GM19239 (cell line): ENCODE measurements around the gene BICDL2.

Experiments used
- DNase-seq: peaks from one replicate; pipeline ENCODE4 v3.0.0; 2011; ENCODE audit warnings: low spot score; ENCODE audit not compliant: insufficient read length
- FAIRE-seq: peaks from 2 replicates; lab custom pipeline; 2011; peaks lifted over from hg19 to GRCh38; lab: Jason Lieb, UNC

BICDL2 gene

DNA sequence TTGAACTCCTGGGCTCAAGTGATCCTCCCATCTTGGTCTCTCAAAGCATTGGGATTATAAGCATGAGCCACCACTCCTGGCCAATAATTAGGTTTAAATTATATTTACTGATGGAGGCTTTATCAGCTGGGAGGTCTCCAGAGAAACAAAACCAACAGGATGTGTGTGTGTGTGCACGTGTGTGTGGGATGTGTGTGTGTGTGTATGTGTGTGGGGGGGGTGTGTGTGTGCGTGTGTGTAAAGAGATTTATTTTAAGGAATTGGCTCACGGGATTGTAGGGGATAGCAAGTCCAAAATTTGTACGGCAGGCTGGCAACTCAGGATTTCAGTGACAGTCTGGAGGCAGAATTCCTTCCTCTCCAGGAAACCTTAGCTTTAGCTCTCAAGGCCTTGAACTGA, 14.3 kb upstream of the BICDL2 start:
- FAIRE-seq, result no peak
- no peak for DNase-seq

DNA sequence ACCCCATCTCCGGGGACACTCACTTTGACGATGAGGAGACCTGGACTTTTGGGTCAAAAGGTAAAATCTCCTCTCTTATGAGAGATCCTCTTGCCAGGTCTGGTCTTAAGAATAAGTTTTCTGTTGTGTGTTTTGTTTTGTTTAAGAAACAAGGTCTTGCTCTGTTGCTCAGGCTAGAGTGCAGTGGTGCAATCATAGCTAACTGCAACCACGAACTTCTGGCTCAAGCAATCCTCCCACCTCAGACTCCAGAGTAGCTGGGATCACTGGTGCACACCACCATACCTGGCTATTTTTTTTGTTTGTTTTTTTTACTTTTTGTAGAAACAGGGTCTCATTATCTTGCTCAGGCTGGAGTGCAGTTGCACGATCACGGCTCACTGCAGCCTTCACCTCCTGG, 13.7 kb upstream of the BICDL2 start:
- FAIRE-seq (no peak), DNase-seq (no peak)

DNA sequence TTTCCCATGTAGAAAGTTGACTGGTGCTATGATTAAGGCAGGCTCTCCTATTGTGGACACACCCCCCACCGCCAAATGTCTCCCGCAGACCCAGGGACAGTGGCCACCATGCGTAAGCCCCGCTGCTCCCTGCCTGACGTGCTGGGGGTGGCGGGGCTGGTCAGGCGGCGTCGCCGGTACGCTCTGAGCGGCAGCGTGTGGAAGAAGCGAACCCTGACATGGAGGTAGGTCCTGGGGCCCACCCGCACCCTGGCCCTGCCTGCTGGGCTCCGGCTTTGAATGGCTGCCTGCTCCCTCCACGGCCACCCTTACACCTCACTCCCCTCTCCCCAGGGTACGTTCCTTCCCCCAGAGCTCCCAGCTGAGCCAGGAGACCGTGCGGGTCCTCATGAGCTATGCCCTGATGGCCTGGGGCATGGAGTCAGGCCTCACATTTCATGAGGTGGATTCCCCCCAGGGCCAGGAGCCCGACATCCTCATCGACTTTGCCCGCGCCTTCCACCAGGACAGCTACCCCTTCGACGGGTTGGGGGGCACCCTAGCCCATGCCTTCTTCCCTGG, 13.3 kb upstream of the BICDL2 start:
- DNase-seq, result no peak
- no peak for FAIRE-seq

DNA sequence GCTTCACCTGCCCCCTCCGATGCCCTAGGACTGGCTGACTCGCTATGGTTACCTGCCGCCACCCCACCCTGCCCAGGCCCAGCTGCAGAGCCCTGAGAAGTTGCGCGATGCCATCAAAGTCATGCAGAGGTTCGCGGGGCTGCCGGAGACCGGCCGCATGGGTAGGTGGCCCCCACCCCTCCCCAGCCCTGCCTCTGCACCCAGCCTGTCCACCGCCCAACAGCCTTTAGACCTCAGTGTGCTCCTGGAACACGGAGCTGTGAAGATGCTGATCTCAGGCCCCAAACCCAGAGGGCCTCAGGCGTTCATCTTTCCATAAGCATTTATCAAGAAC, 10.6 kb upstream of the BICDL2 start:
- DNase-seq, result no peak
- no peak for FAIRE-seq

DNA sequence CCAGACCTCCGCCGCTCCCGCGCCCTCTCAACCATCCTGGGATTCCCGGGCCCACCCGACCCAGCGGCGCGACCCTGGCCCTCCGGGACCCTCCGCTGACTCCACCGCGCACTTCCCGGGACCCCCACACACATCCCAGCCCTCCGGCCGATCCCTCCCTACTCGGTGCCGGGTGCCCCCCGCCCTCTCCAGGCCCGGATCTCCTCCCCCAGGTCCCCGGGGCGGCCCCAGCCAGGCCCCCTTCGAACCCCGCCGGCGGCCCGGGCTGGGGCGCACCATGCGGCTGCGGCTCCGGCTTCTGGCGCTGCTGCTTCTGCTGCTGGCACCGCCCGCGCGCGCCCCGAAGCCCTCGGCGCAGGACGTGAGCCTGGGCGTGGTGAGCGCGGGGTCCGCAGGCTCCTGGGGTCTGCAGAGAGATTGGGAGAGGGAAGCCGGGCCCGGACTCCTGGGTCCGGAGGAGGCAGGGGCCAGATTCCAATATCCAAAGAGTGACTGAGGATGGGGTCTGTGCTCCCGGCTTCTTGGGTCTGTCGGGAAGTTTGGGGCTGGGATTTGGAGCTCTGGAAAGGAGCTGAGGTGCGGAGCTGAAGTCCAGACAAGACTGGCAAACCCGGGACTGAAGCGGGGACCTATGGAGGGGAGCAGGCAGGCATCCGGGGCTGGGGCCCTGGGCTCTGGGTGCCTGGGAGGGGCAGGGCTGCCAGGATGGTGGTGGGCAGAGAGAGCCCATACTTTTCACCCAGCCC, 10.1 kb upstream of the BICDL2 start:
- DNase-seq, result no peak
- no peak for FAIRE-seq

DNA sequence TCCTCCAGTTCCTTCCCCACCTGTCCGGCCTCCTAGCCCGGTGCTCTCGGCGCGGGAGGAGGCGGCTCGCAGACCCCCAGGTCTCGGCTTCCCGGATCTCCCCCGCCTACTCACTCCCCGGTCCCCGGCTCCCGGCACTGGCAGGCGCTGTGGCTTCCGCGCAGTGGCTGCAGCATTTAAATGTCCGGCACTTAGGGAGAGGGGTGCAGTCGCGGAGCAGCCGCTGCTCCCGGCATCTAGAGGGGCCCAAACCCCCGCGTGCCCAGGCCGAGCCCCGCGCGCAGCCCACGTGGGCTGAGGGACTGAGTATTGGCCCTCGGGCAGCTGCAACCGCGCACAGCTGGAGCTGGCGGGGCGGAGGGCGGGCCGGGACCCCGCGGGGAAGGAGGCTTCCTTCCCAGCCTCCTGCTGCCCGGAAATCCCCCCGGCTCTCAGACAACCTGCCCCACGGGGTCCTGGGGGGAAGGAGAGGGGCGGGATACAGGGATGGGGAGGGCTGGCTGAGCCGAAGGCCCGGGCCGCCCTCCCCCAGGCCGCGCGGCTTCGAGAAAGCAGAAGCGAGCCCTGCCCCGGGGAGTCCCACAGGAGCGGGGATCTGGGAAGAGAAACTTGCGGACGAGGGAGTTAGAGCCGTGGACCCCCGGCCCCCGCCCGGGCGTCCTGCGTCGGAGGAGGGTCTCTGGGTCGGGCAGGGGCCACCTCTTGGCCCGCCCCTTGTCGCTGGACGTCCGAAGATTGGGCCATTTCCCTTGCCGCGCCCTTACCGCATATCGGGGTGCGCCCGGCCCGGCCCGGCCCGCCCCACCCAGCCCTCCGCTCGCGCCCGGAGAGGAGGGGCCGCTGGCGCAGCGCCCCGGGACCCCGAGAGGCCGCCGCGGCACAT, 9.3 kb upstream of the BICDL2 start, which contains the start of gene MMP25:
Gene MMP25 (plus strand): TSS at position 804 of the 883 bp plus-strand sequence. CDS start 357 bp downstream, outside the sequence.
- no peak for FAIRE-seq
- DNase-seq, result peak; percentile 61

DNA sequence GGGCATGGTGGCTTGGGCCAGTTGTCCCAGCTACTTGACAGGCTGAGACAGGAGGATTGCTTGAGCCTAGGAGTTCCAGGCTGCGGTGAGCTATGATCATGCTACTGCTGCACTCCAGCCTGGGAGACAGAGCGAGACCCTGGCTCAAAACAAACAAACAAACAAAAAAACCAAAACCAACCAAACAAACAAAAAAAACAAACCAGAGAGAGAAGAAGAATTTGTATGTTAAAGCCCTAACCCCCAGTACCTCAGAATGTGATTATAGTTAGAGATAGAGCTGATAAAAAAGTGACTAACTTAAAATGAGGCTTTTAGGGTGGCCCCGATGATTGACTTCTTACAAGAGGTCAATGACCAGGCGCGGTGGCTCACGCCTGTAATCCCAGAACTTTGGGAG, 8.0 kb upstream of the BICDL2 start:
- no peak for DNase-seq
- no peak for FAIRE-seq

DNA sequence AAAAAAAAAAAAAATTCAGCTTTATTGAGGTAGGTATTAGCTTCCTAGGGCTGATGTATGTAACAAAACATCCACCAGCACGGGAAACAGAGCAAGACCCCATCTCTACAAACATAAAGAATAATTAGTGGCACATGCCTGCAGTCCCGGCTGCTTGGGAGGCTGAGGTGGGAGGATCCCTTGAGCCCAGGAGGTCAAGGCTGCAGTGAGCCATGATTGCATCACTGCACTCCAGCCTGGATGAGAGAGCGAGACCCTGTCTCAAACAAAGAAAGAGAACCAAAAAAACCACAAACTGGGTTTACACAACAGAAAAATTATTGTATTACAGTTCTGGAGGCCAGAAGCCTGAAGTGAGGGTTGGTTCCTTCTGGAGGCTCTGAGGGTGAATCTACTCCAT, 5.6 kb upstream of the BICDL2 start:
- FAIRE-seq, result no peak
- no peak for DNase-seq

DNA sequence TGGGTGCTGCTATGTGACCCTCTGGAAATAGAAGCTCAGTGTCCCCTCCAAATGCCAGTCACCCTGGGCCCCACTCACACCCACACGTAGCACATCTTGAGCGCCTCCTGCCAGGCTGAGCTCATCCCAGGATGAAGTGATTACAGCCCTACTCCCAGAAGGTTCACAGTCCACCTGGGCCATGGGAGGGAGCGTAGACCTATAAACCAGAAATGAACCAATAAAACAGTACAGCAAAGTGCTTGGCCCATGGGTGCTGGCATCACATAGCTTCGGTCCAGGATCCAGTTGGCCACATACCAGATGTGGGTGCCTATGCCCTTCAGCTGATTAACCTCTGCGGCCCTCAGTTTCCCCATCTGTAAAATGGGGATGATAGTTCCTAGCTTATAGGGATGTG, 2.2 kb upstream of the BICDL2 start:
- no peak for FAIRE-seq
- no peak for DNase-seq

DNA sequence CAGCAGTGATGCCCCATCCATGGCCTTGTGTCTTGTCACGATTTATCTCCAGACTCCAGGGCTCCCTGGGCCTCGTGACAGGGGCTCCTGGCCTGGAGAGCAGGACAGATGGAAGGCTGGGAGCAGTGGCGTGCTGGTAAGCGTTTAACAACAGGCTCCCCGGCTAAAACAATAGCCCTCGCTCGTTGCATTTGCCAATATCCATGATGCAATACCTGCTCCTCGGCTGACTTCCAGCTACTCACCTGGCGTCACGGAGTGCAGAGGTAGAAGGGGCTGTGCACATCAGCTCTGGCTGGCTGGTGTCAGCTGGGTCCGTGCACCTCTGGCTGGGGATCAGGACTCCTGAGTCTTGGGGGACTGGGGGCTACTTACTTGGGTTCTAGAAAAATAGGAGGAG, 1.5 kb upstream of the BICDL2 start:
- FAIRE-seq (no peak), DNase-seq (no peak)

DNA sequence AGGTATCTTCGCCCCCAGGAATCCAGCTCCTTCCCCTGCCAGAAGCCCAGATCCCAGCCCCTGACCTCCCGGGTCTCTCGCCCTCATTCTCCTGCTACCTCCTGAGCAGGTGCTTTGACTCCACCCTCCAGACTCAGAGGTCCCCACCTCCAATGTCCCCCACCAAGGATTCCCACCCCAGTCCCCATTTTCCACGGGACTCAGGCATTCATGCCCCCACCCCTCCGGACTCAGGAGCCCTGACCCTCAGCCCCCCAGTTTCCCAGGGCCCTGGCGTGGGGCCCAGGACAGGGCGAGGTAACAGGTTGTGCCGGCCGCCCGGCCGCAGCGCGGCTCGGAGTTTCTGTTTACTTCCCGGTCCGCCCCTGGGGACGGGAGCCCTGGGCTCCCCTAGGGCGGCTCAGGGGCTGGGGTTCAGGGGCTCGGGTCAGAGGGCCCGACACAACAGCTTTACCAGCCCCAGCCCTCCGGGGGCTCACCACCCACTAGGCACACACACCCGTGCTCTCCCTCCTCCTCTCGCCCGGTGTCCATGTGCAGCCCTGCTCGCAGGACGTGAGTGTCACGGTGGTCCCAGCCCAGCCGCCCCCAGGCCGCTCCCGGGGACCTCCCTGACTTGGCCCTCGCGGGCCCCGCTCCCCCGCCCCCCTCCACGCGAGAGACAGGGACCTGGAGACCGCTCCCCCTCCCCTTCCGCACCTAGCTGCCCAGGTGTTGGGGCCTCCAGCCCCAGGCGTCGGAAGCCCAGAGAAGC, 595 bp downstream of the BICDL2 start:
- DNase-seq (no peak), FAIRE-seq (no peak)

DNA sequence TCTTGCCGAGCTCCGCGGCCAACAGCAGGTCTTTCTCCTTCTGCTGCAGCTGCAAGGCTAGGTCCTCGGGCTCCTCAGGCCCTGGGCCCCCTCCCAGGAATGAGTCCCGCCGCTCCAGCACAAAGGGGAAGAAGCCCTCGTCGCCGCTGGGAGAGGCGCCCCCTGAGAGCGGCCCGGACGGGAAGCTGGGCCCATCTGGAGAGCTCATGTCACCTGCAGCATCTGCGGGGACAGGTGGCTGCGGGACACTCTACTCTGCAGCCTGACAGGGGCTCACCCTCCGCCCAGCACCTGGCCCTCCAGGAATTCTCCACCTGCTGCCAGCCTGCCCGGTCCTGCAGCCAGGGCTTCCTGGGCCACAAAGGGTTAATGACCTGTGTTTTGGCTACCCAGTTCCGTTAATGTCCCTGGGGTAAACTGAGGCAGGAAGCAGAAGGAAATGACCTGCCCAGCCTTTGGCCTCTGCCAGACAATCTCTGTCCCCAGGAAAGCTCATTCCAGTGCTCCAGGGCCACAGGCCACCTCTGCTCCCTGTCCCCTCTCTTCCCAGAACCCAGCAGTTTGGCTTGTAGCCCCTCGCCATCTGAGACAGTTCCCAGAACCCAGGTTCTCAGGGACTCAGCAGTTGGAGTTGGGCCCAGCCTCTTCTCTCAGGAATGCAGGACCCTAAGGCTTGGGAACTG, 1.3 kb downstream of the BICDL2 start:
- no peak for FAIRE-seq
- no peak for DNase-seq

DNA sequence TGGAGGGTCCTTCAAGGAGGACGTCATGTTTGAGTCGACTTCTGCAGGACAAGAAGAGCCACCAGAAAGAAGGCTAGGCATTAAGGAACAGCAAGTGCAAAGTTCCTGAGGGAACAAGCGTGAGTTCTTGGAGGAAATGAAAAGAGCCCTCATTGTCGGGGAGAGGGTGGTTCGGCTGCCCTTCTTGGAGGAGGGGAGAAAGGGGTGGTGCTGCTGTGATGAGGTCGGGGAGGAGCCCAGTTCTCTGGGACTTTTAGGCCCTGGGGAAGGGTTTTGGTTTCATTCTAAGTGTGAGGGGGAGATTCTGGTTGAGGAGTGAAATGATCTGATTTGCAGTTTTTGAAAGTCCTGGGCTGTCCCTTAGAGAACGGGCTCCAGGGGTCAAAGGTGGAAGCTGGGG, 4.1 kb downstream of the BICDL2 start:
- DNase-seq, result no peak
- no peak for FAIRE-seq

DNA sequence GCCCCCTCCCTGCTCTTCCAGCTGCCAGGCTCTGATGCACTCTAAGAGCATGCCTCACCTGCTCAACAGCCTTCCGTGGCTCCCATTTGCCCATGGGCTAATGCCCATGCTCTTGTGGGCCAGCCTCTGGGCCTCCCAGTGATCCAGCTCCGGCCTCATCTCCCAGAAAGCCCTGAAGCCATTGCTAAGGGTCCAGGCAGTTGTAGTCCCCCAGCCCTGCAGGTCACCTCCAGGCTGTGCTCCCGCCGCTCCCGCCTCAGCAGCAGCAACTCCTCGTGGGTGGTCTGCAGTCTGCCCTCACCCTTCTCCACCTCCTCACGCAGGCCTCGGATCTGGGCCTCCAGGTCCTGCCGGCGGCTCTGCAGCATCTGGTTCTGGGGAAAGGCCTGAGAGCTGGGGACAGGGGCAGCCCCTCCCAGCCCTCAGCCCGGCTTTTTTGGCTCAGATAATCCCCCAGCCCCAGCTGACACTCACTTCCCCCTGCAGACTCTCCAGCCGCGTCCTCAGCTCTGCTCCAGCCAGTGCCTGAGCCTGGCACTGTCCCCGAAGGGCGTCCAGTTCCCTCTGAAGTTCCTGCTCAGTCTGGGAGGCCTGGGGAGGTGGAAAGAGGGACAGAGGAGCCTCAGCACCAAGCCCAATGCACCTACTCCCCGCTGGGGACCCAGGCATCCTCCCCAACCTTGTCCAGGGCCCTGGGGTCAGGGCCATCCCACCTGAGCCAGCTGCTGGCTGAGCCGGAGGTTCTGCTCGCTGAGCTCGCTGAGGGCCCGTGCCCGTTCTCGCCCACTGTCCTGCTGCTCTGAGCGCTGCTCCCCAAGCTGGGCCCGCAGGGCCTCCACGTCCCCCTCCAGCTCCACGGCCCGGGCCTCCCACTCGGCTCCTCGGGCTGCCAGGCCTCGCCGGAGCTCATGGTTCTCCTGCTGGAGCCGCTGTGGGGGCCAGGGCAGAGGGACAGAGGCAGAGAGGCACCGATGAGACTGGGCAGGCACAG, 6.2 kb downstream of the BICDL2 start:
- DNase-seq (no peak), FAIRE-seq (no peak)

DNA sequence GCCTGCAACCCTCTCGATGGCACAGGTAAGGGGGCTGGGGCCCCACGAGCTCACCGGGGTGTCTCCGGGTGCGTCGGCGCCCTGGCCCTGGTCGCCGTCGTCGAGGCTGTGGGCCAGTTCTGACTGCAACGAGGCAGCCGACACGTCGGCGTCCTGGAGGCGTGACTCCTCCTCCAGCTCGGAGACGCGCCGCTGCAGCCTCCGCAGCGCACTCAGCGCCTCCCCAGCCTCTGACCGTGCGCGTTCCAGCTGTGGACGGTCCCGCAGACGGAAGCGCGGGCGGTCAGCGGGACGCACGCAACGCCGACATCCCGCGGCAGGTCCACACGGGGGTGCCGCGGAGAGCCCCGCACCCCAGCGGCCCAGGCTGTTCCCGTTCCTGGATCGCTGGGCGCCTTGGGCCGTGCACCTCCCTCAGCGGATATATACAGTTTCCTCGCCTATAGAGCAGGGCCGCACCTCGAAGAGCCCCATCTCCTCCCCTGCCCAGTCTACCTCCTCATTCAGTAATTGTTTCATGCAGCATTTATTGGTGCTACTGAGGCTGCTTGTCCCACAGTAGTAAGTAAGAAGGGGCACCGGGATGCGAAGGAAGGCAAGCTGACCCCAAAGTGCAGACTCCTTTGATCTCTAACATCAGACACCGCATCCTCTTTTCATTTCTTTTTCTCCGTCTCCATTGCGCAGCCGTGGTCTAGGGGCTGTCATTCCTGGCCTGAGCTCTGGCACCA, 7.1 kb downstream of the BICDL2 start:
- no peak for FAIRE-seq
- DNase-seq, result no peak

DNA sequence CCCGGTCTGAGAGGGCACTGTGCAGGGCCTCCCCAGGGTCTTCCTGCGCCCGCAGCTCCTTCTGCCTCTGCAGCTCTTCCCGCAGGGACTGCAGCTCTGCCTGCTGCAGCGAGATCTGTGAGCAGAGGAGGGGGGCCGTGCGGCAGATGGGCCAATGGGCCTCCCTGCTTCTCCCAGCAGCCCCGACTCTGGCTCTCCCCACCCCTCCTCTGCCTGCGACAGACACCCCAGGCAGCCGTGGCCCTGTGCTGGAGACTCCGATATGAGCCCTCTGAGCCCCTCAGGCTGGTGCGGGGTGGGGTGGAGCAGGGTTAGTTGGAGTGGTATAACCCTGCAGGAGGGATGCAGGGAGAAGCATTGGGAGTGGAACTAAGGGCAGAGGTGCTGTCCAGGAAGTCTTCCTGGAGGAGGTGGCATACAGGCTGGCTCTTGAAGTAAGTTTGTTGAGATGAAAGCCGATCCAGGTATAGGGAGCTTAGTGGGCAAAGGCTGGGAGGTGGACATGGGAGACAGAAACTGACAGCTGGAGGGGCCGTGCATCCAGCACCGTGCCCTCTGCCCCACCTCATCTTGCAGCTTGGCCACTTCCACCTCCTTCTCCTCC, 7.9 kb downstream of the BICDL2 start:
- FAIRE-seq (no peak), DNase-seq (no peak)

DNA sequence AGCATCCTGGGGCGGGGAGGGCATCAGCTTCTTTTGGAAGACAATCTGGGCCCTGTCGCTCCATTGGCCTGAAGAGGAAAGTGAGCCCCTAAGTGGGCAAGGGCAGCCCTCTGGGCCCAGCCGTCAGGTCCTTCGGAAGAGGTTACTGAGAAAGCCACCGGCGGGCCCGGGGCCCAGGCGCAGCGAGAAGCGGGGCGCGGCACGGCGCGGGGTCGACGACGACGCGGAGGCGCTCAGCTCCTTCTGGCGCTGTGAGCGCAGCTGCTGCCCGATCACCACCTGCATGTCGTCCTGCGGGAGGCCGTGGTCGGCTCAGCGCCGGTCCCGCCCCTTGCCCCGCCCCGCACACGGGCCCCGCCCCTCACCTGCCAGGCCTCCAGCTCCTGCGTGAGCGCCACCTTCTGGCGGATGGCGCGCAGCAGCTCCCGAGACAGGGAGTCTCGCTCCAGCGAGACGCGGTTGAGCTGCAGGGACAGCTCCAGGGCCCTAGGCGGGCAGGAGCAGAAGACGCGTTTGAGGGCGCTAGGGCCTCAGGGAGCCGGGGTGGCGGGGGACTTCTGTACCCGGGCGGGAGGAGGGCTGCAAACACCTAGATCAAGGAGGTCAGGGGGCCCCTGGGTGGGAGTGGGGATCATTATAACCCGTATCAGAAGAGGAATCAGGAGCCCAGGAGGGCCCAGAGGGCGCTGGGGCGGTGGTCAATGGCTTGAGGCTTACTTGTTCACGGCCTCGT, 8.6 kb downstream of the BICDL2 start:
- FAIRE-seq, result peak; percentile 82
- peak; percentile 87 for DNase-seq
